Smooth muscle cell of the brain vasculature (primary cell): ENCODE results near the gene HOTAIR.

Experiments used
- DNase-seq: peaks from one replicate; pipeline ENCODE4 v3.0.0-alpha.2; 2012; ENCODE audit warnings: low read depth, low spot score

HOTAIR gene

DNA sequence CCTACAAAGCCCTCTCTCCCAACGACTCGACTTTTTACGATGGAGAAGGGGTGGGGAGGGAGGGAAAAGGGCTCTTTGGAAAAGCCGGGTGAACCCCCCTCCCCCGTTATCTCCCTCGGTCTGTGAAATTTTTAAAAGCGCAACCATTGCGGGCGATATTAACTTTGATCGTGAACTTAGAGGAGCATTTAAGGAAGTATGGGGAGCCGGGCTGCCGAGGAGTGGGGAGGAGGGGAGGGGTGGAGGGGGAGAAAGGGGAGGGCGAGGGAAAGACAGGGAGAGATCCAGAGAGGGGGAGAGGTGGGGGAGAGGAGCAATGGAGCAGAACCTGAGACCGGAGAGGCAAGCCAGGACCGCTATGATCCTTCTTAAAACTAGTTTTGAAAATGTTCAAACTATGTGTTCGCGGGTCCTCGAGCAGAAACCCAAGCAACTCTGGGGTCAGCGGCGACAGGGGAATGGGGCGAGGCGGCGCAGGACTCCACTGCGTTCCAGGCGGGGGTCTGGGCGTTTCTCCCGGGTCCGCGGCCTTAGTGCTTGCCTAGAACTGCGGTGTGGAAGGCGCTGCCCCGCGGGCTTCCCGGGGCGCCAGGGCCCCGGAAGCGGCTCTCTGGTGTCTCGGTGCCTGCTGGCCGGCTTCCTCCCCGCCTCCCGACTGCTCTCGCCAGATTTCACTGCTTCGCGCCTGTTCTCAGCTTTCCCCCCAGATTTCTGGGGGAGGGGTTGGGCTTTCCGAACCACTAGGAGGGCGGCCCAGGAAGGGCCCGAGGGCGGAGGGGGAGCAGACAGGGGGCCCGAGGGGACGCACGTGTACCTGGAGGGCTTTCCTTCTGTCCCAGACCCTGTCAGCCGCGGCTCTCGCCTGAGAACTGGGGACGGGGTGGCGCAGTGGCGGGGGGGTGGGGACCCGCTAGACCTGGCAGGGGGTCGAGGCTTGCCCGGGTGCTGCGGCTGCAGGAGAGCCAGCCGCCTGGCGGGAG, at the start of gene HOTAIR:
Gene HOTAIR, minus strand, starts transcription at position 871 of the 980 bp plus-strand sequence.
- DNase-seq = no peak

GRCh38 chr12:54024127-54024526, 49.4 kb upstream of the HOTAIR start:
- no peak for DNase-seq

GRCh38 chr12:54022960-54023884, 48.5 kb upstream of the HOTAIR start:
- DNase-seq = no peak

DNA sequence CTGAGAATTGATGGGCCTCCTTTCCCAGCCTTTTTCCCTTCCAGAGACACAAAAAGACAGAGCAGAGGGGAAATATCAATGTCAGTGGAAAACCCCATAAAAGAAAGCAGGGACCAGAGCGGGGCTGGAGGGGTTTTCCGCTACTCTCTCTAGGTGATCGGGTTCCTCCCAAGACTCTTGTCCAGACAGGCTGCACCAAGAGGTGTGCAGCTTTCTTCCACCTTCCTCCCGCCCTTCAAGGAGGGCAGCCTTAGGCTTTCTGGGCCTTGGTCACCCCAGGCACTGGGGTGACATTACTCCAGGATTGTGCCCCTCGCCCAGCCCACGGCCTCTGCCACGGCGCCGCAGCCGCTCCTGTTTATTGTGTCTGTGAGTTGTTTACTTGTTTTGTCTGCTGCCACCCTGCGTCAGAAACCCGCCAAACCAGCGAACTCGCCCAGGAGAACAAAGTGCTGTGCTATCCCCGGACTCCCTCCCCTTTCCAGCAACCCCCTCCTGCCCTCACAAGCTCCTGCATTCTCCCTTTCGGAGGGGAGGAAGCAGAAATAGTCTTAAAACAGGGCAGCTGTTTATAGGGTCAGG, 46.8 kb upstream of the HOTAIR start:
- no peak for DNase-seq

DNA sequence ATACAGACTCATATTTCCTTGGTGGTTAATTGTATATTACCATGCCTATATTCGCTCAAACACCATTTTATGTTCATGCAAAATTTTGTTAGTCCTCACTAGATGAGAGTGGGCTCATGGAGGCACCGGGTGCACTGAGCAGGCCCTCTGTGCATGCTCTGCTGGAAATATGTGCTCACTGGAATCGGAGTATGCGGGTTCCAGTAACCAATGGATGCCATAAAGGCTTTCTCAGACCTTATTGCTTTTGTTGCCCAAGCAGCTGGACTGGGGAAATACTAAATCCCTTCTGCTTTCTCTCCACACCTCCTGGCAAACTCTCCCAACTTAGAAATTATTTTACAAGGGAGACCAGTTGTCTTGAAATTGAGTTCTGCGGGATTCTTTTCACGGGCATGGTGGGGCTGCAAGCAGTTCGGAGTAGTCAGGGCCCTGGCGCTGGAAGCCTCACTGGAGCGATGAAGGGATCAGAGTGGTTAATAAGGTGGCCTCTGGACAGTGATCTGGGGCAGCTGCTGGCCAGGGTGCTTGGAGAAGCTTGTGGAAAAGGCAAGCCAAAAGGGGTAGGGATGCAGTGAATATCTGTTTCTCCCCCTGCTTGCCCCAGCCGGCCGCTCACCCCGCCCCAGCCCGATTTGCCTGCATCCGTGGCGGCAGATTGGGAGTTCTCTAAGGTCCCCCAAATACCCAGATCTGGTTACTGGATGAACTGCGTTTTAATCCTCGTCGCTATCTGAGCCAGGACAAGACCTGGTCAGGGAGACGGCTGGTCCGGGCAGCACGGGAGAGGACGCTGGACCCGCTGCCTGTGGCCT, 46.0 kb upstream of the HOTAIR start:
- no peak for DNase-seq

DNA sequence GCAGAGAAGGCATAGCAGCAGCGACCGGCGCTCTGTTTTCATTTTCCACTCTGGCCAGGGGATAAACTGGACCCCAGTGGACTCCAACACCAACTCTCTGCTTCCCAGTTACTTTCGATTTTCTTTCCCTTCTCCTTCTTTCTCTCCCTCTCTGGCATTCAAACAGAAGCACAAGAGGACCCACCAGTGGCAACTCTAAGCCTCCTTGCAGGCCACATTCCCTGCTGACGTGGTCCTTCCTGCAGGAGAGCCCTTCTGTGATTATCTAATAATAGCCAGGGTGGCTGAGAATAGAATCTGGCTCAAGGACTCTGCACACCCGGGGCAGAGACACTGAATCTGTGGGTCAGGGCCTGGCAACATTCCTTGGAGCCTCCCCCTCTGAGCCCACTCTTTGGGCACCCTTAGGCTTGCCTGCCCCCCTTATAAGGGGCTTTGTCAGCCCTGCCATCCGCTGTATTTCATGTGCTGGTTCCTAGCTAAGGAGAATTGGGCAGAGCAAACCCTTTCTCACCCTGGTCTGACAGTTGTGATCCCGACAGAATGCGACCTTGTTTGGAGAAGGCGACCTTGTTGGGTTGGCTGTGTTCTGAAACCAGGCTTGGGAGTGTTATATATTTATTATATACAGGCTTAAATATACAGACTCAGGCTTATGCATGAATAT, 45.3 kb upstream of the HOTAIR start:
- DNase-seq = no peak

DNA sequence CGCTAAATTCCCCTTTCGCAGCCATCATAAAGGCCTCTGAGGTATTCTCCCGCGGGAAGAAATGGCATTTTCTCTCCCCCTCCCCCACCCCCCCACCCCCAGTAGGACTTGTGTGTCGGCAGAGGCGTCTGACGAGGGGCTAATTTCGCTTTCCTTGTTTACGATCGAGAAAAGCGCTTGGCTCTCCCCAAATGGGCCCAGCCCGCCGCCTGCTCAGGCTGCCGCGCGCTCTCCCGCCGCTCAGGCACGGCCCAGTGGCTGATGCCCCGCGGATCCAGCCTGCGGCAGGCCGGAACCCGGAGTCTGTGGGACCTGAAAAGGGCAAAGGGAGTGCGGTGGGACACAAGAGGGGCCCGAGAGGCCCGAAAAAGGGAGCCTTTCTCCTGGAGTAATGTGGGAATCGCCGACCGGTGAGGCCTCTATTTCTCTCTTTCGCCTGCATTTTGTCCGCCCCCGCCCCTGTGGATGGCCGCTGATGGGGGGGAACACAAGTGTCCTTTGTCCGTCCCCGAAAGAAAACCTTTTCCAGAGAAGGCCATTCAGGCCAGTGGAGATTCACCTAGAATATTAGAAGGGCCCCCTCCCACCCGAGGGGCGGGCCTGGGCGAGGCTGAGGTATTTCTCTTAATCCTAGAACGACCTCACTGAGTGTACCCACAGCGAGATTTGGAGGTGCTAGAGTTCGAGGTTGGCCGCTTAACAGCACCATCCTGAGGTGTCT, 44.5 kb upstream of the HOTAIR start:
- no peak for DNase-seq

- no peak for DNase-seq
Measured at GRCh38 chr12:54018468-54018984, 43.8 kb upstream of the HOTAIR start.

DNA sequence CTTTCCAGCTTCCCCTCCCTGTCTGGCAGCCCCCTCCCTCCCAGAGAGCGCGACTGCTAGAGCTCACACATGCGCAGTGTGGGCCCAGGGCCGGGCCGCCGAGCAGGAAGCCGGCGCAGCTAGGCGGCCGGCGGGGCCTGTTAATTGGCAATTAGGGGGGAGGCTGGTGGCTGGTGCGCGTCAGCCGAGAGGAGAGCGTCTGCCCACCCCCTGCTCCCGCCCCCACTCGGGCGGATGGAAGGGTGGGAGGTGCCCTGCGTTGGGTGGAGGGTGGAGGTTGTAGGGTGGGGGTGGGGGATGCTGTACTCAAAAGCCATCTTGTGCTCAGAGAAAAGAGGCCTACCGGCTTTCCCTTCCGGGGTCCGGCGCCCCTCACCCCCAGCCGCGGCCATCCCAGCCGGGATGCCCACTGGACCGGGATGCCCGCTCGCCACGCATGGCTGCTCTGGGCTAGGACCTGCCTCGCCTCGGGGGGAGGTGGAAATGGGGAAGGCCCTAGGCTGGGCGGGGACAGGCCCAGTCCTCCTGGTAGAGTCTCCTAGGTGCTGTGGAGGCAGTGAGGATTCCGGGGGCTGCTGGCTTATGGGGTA, 43.2 kb upstream of the HOTAIR start:
- DNase-seq = no peak

- no peak for DNase-seq
Measured at GRCh38 chr12:54017027-54017788, 42.5 kb upstream of the HOTAIR start.

DNA sequence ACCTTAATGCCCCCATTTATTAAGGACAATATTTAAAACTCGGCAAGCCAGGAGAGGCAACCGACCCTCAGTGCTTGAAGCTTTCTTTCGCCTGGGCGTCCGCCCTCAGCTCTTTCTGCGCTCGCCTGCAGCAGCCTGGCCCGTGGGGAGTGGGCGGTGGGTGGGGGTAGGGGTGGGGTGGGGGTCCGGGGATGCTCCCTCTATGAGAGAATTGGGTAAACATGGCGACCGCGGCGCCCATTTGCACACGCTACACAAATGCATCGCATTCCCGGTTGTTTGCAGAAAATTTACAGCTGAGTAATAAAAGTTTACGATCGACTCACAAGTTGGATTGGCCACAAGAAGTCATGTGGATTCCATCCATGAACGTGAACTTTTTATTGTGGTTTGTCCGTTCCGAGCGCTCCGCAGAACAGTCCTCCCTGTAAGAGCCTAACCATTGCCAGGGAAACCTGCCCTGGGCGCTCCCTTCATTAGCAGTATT, 41.8 kb upstream of the HOTAIR start:
- no peak for DNase-seq

- no peak for DNase-seq
Measured at GRCh38 chr12:54016051-54016450, 41.3 kb upstream of the HOTAIR start.

DNA sequence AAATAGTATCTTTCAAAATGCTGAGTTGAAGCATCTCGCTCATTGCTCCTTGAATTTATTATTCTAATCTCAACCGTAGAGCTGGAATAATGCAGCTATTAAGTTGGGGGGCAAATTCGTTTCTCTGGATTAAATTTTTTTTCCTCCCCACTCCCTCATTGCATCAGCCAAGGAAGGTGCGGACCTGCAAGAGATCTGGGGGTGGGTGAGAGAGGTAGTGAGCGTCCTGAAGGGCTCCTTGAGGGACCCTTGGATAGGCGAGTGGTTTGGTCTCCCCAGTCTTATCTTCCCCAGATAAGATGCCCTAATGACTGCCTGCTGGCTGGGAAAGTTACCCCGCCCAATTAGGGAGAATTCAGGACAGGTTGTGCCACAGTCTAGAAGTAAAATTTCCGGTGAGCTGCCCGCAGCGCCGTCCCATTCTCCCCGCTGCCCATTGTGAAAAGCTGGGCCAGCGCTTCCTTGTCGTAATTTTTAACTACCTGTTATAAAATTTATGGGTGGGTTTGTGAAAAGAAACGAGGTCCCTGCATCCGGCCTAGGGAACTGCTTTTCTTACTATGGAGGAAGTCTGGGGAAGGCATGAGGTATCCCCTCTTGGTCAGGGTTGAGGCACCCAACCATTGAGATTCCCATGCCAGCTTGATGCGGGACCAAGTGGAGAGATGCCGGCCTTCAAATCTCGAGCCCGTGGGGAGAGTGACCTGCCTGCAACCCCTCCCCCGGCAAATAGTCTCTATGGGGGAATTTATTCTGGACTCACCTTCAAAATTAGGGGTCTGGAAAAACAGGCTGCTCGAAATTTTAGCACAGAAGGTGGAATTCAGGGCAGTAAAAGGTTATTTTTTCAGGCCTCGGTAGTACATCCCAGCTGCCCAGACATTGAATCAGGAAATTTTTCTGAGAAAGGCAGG, 40.5 kb upstream of the HOTAIR start:
- no peak for DNase-seq

DNA sequence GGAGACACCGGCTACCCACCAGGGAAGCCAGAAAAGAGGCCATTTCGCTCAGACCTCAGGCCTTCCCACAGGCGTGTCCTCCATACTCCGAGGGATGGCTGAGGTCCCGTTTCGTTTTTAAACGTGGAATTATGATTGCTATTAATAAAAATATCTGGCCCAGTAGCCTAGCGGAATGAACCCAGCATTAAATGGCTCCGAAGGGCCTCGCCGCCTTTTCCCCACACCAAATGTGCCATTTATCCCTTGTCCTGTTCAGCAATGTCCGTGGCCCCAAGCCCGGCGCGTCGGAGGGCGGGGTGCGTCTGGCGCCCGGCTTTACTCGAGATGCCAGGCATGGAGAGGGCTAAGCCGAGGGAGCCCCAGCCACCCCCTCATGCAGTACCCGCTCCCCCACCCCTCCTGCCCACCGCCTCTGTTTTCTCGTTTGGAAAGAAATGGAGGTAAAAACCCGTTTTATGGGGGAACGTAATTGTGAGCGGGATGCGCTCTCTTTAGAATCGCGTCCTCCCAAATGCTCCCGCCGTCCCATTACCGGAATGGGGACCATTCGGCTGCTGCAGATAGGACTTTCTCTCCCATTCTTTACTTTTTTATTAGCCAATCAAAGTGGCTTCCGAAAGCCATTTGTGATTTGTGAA, 39.7 kb upstream of the HOTAIR start:
- no peak for DNase-seq

DNA sequence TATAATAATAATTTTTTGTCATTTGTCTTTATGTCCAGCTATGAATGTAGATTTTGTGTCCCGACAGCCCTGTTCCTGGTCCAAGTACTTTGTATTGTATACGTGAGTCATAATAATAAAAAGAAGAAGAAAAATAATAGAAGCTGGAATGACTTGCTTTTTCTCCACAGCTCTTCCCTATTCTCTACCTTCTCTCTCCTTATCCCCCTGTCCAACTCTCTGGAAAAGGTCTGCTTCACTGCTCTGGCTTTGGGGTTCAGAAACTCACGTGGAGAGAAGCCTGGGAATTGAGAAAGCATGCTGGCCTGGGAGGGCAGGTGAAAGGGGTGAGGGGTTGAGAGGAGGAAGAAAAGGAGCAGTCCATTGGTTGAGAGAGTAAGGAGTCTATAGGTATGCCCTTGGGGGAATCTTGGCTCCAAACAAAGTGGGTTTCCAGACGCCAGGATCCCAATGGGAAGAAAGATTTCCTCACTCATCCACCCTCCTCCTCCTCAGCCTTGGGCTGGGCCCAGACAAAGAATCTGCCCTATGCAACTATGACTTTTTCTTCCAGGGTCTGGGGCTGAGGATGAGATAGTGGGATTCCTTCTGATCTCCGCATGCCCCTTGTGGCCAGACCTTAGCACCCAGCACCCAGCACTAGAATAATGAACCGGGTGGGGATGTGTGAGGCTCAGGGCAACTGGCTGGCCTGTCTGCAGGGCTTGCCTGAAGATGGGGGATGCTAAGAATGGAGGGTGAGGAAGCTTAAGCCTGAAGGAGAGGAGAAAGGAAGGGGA, 38.1 kb upstream of the HOTAIR start:
- no peak for DNase-seq
